HCT116 (cell line): Measurements from ENCODE around the gene WIF1. TPM values are rescaled to one million over a fixed set of nuclear protein-coding genes. Genes with fewer than 3 reads are reported as not detected.
A peak's percentile ranks its signal among the peaks of the same experiment; 100 is the strongest.

Experiments used
- ATAC-seq: fragments of 200-7000 bp; cut with Tn5 transposase; 2 replicates; pipeline ENCODE4 v1.9.1; 2020; ENCODE audit warnings: mild to moderate bottlenecking, moderate library complexity
- BruUV-seq: library from RNA; stranded (reverse); fragments of 400-500 nt; replicated peaks from 2 replicates; lab custom pipeline; 2021; lab: Mats Ljungman, UMichigan
- CTCF ChIA-PET: fragments of 300-600 bp; sonication (Branson Sonifier 250); formaldehyde crosslinking; loops from one replicate; lab custom pipeline; 2021; ENCODE audit warnings: antibody characterized with exemption; lab: Charles Lee
- POLR2A ChIA-PET: fragments of 300-600, 350-600 bp; sonication (Branson Sonifier 250); formaldehyde crosslinking; loops from one replicate; lab custom pipeline; 2021; ENCODE audit warnings: antibody characterized with exemption; lab: Charles Lee
- RAD21 ChIA-PET, 2 experiments: fragments of 300-600 bp; sonication (Branson Sonifier 250); formaldehyde crosslinking; loops; one replicate each; lab custom pipeline; 2023; ENCODE audit warnings: low total read pairs in 2 of 2; ENCODE audit not compliant: uncharacterized antibody in 2 of 2, unreplicated experiment in 2 of 2, low non-redundant PET in 1 of 2; lab: Charles Lee
- DNase-seq: peaks from one replicate; pipeline ENCODE4 v3.0.0-alpha.2; 2010; ENCODE audit warnings: low read depth, low spot score
- H2AFZ ChIP-seq: fragments of 200-600 bp; shearing (Covaris generic), sonication (generic); 2 replicates; pipeline ENCODE4 v1.6.1; 2017; ENCODE audit warnings: low read depth, mixed run types, mixed read lengths, antibody characterized with exemption, low read length; ENCODE audit not compliant: poor library complexity, severe bottlenecking
- H3K27ac ChIP-seq: 2 replicates; pipeline ENCODE4 v1.5.1; 2012; ENCODE audit warnings: low read depth, low read length
- H3K27me3 ChIP-seq: fragments of 200-600 bp; sonication (generic); 2 replicates; pipeline ENCODE4 v1.6.1; 2016; ENCODE audit warnings: mixed run types, low read length, mixed read lengths; ENCODE audit not compliant: insufficient read depth
- H3K36me3 ChIP-seq, 2 experiments: fragments of 200-500 bp in 1 of 2; fragments of 200-600 bp in 1 of 2; sonication (Bioruptor generic) in 1 of 2; sonication (generic) in 1 of 2; 2 replicates each; pipeline versions ENCODE4 v1.5.1 to v1.6.1; 2014 to 2016; ENCODE audit warnings: low read length in 2 of 2, inconsistent platforms in 1 of 2, mixed read lengths in 1 of 2, mixed run types in 1 of 2; ENCODE audit not compliant: insufficient read depth in 2 of 2, control insufficient read depth in 1 of 2
- H3K4me1 ChIP-seq, 2 experiments: fragments of 200-600 bp in 1 of 2; sonication (generic) in 1 of 2; 2 replicates each; pipeline versions ENCODE4 v1.5.1 to v1.6.1; 2012 to 2017; ENCODE audit warnings: low read length in 2 of 2, inconsistent platforms in 1 of 2, mild to moderate bottlenecking in 1 of 2, mixed read lengths in 1 of 2, mixed run types in 1 of 2, moderate library complexity in 1 of 2; ENCODE audit not compliant: insufficient read depth in 2 of 2, control insufficient read depth in 1 of 2
- H3K4me2 ChIP-seq: fragments of 200-600 bp; sonication (generic); 2 replicates; pipeline ENCODE4 v1.6.1; 2017; ENCODE audit warnings: mixed run types, low read length, mixed read lengths
- H3K4me3 ChIP-seq, 2 experiments: fragments of 200-600 bp in 1 of 2; sonication (generic) in 1 of 2; replicated peaks in 1 of 2; 2 replicates each; pipeline ENCODE4 v1.5.1; 2011 to 2016; ENCODE audit warnings: low read length in 2 of 2, control low read depth in 1 of 2, low read depth in 1 of 2, mild to moderate bottlenecking in 1 of 2, mixed read lengths in 1 of 2, mixed run types in 1 of 2
- H3K79me2 ChIP-seq: fragments of 200-600 bp; sonication (generic); 2 replicates; pipeline ENCODE4 v1.6.1; 2017; ENCODE audit warnings: mild to moderate bottlenecking, mixed run types, low read length, moderate library complexity, mixed read lengths; ENCODE audit not compliant: insufficient read depth
- H3K9ac ChIP-seq: fragments of 200-600 bp; sonication (generic); 2 replicates; pipeline ENCODE4 v1.6.1; 2016; ENCODE audit warnings: low read length, mixed read lengths
- H3K9me2 ChIP-seq: fragments of 200-600 bp; sonication (generic), shearing (Covaris generic); 2 replicates; pipeline ENCODE4 v1.6.1; 2017; ENCODE audit warnings: mixed run types, mild to moderate bottlenecking, moderate library complexity; ENCODE audit not compliant: insufficient read depth
- H3K9me3 ChIP-seq, 2 experiments: fragments of 200-500 bp in 1 of 2; fragments of 200-600 bp in 1 of 2; sonication (Bioruptor generic) in 1 of 2; sonication (generic) in 1 of 2; 2 replicates each; pipeline ENCODE4 v1.6.1; 2014 to 2017; ENCODE audit warnings: low read length in 2 of 2, mixed read lengths in 2 of 2, inconsistent platforms in 1 of 2, low read depth in 1 of 2, mild to moderate bottlenecking in 1 of 2, mixed run types in 1 of 2, moderate library complexity in 1 of 2; ENCODE audit not compliant: control insufficient read depth in 1 of 2, insufficient read depth in 1 of 2
- H4K20me1 ChIP-seq: fragments of 200-600 bp; sonication (generic), shearing (Covaris generic); 2 replicates; pipeline ENCODE4 v1.6.1; 2017; ENCODE audit warnings: mixed run types, mild to moderate bottlenecking, moderate library complexity; ENCODE audit not compliant: insufficient read depth
- CBX3 ChIP-seq: IDR thresholded peaks from 2 replicates; pipeline ENCODE4 v1.6.1; 2012; ENCODE audit warnings: low read depth
- EGR1 ChIP-seq: IDR thresholded peaks from 2 replicates; pipeline ENCODE4 v1.6.1; 2012; ENCODE audit warnings: low read depth
- ELF1 ChIP-seq: IDR thresholded peaks from 2 replicates; pipeline ENCODE4 v1.6.1; 2012; ENCODE audit warnings: low read depth, borderline replicate concordance
- EZH2phosphoT487 ChIP-seq: fragments of 200-600 bp; IDR thresholded peaks from 2 replicates; pipeline ENCODE4 v1.6.1; 2018; ENCODE audit warnings: antibody characterized with exemption, borderline replicate concordance
- POLR2A ChIP-seq: IDR thresholded peaks from 2 replicates; pipeline ENCODE4 v1.7.0; 2011; ENCODE audit warnings: borderline replicate concordance; ENCODE audit not compliant: insufficient read depth, insufficient read length; ENCODE audit errors: extremely low read depth
- SP1 ChIP-seq: IDR thresholded peaks from 2 replicates; pipeline ENCODE4 v1.6.1; 2012; ENCODE audit warnings: low read depth
- SRF ChIP-seq: IDR thresholded peaks from 2 replicates; pipeline ENCODE4 v1.6.1; 2012; ENCODE audit warnings: low read depth
- ZNF274 ChIP-seq: fragments of 200-500 bp; sonication (Bioruptor generic); IDR thresholded peaks from 2 replicates; pipeline ENCODE4 v1.6.1; 2014; ENCODE audit warnings: mild to moderate bottlenecking, low read depth, low read length, inconsistent platforms
- intact Hi-C: fragments of 100-400 bp; cut with micrococcal nuclease; formaldehyde crosslinking; loops from 2 replicates; pipeline ENCODE4 v1.10.0; 2022
- total RNA-seq: library from RNA; stranded (reverse); gene quantifications from one replicate; pipeline ENCODE4 v1.2.1, GENCODE V29; 2021; ENCODE audit not compliant: unreplicated experiment

The WIF1 gene
- total RNA-seq, 1 experiment from 2014 or later, result not detected

- no TSS peak for BruUV-seq
- intact Hi-C loops, result no loop called here
- POLR2A ChIA-PET, result no interaction called here
- Histone ChIP-seq H4K20me1 (no peaks in the 10 kb centered on the region), H3K27ac (no peak overlapping the region), H3K4me3 (no peak overlapping the region), H3K9me3 (no peaks in the 10 kb centered on the region; a peak in 1 of 4 replicates), H3K4me1 (peaks cover 0 to 6% of the 10 kb centered on the region in 2 experiments; a peak in 2 of 4 replicates), H3K27me3 (no peaks in the 10 kb centered on the region), H3K79me2 (peaks cover 3% of the 10 kb centered on the region), H3K9me2 (no peaks in the 10 kb centered on the region), H3K36me3 (no peaks in the 10 kb centered on the region), H3K4me2 (no peak overlapping the region), H3K9ac (no peak overlapping the region), H2AFZ (no peak overlapping the region)
- TF ChIP-seq EZH2phosphoT487 (no peak), SRF (peak; percentile 36; the same call in 1 of the 2 replicates)
- CTCF ChIA-PET, result no interaction called here
- DNase-seq (no peak), ATAC-seq (no peak)
- RAD21 ChIA-PET, result no interaction called here
Measured at GRCh38 chr12:65164774-65165173, 43.7 kb upstream of the WIF1 start.

- Histone ChIP-seq H3K4me2 (no peak overlapping the region), H3K79me2 (no peaks in the 10 kb centered on the region), H2AFZ (no peak overlapping the region), H3K4me1 (peaks cover 0 to 6% of the 10 kb centered on the region in 2 experiments; a peak in 2 of 4 replicates), H3K27me3 (no peaks in the 10 kb centered on the region), H3K9me3 (no peaks in the 10 kb centered on the region; a peak in 1 of 4 replicates), H3K4me3 (no peak overlapping the region), H3K36me3 (no peaks in the 10 kb centered on the region), H3K9me2 (no peaks in the 10 kb centered on the region), H4K20me1 (no peaks in the 10 kb centered on the region), H3K27ac (no peak overlapping the region), H3K9ac (no peak overlapping the region)
- BruUV-seq, result no TSS peak
- TF ChIP-seq ZNF274, result no peak
- TF ChIP-seq POLR2A, result no peak
- no peak for TF ChIP-seq CBX3
- no peak for TF ChIP-seq ELF1
- TF ChIP-seq SP1, result no peak
- no peak for TF ChIP-seq EGR1
- intact Hi-C loops, result no loop called here
- ChIA-PET CTCF (no interaction called here), POLR2A (no interaction called here), RAD21 (no interaction called here)
- ATAC-seq (no peak), DNase-seq (no peak)
Measured at GRCh38 chr12:65164244-65164643, 43.1 kb upstream of the WIF1 start.
